ENCODE measurements around the gene ERBB2.

Gene ERBB2

DNA sequence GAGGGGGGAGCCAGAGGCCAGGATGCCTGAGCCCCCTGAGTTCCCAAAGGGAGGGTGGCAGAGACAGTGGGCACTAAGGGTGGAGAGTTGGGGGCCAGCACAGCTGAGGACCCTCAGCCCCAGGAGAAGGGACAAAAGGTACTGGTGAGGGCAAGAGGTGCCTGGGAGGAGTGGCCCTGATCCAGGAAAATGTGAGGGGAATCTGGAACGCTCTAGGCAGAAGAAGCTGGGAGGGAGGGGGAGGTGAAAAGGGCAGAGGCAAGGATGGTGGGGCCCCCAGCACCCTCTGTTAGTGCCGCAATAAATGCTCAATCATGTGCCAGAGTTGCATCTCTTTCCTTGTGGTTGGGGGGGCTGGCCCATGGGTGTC lies 33.6 kb upstream of the ERBB2 start:
- no peak for DNase-seq

DNA sequence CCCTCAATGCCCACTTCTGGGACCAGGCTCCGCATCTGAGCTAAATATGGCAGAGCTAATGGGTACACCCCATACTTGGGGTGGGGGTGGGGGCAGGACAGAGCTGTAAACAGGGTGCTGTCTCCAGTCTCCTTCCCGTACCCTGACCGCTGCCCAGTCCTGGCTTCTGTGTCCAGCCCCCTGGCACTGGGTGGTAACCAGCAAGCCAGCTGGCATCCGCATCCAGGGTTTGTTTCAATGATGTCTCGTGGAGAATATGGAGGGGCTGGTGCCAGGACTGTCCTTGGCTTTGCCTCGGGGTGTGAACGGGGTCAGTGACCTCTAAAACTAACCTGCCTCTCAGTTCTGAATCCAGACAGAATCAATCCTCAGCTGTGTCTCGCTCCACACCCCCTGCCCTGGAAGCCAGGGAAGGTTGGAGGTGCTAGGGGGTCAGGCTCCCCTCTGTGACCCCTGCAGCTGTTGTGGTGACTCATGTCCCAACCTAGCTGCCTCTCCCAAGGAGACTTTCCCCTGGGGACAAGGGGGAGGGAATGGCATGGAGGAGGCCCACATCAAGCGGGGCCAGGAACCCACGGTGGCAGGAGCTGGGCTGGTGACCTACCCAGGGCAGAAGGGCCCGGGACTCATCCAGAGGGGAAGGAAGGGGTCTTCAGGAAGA lies 33.1 kb upstream of the ERBB2 start:
- no peak for DNase-seq

DNA sequence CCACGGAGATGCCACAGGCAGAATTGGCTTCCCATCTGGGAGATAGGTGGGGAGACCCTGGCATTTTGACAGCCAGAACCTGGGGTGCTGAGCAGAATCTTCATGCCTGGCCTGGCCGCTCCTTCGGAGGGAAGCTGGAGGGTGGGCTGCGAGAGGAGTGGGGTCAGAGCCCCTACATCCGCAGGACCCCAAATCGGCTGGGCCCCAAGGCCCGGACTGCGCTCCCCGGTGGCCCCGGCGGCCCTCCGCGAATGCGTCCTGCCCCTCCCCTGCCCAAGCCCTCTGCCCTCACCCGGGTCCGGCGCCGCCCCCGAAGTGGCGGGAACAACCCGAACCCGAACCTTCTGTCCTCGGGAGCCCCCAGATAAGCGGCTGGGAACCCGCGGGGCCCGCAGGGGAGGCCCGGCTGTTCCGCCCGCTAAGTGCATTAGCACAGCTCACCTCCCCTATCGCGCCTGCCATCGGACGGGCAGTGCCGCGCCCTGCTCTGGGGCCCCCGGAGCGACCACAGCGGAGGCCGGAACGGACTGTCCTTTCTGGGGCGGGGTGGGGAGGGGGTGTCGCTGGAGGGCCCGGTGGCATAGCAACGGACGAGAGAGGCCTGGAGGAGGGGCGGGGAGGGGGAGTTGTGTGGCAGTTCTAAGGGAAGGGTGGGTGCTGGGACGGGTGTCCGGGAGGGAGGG lies 32.5 kb upstream of the ERBB2 start:
- no peak for DNase-seq

DNA sequence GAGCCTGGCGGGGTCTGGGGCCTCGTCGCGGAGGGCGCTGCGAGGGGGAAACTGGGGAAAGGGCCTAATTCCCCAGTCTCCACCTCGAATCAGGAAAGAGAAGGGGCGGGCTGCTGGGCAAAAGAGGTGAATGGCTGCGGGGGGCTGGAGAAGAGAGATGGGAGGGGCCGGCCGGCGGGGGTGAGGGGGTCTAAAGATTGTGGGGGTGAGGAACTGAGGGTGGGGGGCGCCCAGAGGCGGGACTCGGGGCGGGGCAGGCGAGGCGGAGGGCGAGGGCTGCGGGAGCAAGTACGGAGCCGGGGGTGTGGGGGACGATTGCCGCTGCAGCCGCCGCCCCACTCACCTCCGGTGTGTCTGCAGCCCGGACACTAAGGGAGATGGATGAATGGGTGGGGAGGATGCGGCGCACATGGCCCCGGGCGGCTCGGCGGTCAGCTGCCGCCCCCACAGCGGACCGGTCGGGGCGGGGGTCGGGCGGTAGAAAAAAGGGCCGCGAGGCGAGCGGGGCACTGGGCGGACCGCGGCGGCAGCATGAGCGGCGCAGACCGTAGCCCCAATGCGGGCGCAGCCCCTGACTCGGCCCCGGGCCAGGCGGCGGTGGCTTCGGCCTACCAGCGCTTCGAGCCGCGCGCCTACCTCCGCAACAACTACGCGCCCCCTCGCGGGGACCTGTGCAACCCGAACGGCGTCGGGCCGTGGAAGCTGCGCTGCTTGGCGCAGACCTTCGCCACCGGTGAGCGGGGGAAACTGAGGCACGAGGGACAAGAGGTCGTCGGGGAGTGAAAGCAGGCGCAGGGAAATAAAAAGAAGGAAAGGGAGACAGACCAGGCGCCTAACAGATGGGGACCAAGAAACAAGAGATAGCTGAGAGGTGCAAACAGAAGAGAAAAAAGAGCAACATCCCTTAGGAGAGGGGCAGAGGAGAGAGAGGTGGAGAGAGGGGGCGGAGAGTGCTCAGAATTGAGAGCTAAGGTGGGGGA lies 31.6 kb upstream of the ERBB2 start, which contains the start of gene PNMT:
Gene PNMT (plus strand): TSS at position 509 of the 980 bp plus-strand sequence. CDS start 23 bp downstream, at position 532.
- no peak for DNase-seq

DNA sequence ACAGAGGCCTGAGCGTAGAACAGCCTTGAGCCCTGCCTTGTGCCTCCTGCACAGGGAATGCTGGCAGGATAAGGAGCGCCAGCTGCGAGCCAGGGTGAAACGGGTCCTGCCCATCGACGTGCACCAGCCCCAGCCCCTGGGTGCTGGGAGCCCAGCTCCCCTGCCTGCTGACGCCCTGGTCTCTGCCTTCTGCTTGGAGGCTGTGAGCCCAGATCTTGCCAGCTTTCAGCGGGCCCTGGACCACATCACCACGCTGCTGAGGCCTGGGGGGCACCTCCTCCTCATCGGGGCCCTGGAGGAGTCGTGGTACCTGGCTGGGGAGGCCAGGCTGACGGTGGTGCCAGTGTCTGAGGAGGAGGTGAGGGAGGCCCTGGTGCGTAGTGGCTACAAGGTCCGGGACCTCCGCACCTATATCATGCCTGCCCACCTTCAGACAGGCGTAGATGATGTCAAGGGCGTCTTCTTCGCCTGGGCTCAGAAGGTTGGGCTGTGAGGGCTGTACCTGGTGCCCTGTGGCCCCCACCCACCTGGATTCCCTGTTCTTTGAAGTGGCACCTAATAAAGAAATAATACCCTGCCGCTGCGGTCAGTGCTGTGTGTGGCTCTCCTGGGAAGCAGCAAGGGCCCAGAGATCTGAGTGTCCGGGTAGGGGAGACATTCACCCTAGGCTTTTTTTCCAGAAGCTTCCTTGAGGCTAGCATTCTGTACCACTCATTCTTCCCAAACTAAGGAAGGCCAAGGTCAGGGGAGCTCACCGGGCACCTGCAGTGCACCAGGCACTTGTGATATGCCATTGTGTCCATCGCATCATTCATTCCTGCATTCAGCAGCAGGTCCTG lies 29.7 kb upstream of the ERBB2 start:
- DNase-seq = no peak

DNA sequence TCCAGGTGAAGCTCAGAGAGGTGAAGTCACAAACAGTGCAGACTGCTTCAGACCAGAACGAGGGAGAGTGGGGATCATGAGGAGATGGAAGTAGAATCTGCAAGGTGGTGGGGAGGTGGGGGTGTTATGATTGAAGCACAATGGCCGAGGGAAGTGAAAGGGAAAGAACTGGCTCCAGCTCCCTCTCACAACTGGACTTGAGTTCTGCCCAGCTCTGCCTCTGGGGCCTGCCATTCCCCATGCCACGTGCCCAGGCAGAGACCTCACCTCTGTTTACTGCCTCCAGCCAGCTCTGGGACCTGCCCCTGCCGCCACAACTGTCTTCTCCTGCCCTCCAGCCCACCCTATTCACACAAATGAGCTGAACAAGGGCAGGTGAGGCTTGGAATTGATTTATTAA lies 29.1 kb upstream of the ERBB2 start:
- DNase-seq = no peak

DNA sequence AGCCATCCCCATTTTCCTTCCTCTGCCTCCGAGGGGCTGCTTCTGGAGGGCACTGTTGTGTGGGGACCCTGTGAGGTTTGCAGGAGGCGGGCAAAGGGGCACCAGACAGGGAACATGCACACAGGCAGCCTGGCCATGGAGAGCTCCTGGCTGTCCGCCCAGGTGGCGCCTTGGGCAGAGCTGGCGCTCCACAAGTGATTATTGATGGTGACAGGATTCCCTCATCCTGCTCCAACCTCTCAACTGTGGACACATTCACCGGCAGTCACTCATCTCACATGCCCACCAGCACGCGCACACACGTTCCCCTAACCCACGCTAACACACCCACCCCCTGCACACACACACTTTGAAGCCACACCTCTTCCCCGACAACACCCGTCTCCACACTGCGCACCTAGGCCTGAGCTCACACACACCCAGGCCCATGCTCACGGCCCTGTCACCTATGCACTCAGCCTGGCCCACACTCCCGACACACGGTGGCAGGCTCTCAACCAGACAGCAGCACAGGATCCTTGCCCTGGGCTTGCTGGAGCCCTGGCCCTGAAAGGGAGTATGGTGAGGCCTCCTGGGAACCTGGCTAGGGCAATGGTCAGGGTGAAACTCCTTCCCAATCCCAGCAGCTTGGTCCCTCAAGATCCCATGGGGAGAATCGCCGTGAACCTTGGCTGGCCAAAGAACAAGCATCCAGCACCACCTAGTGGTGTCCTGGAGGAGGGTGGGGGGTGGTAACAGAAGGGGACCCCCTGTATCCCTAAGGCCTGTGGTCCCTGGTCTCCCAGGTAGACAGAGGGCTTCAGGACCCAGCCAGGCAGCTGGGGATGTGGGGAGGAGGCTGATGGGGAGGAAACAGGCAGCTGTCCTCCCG lies 28.0 kb upstream of the ERBB2 start:
- no peak for DNase-seq

DNA sequence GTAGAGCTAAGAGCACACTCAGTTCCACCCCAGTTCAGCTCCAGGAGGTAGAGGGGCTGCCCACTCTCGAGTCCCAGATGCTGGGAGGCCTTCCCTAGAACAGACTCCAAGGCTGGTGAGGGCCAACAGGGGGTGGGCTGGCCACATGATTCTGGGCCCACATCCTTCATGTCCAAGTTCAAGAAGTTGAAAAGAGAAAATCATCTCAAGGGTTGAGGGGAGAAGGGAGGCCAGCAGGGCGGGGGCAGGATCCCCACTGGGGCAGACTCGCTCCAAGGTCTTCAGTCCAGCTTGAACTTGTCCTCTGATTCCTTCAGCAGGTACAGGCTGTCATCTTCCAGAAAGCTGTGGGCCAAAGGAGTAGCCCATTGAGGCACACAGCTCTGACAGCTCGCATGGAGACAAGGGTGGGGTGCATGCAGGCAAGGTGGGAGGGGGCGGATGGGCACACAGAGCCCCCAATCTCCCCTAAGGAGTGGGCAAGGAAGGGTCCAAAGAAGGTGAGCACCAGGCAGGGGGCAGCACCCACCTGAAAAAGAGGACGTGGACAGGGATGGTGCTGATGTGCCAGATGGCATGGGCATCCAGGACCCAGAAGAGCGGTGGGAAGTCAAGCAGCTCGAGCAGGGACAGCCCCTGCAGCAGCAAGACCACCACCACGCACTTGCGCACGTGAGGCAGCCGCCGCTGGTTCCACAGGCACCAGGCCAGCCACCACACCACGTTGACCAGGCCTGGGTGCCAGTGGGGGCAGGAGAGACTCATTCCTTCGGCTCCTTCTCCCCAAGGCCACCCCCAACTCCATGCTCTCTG lies 27.1 kb upstream of the ERBB2 start:
- DNase-seq = no peak

DNA sequence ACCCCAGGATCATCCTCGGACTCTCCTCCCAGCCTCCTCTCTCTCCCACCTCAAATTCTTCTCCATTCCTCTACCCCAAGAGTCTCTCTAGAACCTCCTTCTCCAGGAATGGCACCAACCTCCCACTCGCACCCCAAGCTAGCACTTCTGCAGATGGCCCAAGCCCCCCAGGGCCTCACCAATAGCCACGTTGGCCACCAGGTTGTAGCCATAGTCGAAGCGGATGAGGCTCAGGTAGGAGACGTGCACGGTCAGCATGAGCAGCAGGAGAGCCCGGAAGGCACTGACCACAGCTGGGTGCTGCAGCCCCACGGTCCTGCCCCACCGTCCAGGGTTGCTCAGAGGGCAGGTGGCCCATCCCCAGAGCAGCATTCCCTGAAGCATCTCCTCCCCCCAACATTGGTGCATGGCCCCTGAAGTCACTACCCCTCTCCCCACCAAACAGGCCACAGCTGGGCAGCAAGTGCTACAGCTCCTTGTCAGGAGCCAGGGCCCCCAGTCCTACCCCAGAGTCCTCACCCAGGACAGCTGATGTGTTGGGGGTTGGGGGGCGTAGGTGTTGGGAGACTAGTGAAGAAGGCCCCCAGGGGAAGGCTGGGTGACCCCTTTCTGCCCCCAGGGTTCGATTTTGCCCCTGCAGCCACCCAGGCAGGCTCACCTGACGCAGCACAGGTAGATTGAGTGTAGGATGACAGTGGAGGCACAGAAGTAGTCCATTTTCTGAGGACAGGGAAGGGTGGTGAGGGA lies 26.4 kb upstream of the ERBB2 start:
- DNase-seq = no peak

DNA sequence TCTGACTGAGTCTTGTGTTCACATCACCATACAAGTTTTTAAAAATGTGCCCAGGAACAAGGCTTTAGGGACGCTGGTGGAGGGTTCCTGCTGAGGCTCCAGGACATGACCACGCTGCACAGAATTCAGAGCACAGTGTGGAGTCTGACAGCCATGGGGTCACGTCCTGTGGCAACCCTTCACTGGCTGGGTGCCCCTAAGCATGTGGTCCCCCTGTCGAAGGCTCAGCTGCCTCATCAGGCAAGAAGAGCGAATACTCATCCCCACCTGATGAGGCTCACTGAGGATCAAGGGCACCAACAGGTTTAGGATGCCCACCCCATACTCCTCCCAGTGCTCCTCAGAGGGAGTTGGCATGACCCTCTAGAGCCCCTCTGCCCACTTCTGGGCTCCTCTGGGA lies 25.7 kb upstream of the ERBB2 start:
- no peak for DNase-seq

DNA sequence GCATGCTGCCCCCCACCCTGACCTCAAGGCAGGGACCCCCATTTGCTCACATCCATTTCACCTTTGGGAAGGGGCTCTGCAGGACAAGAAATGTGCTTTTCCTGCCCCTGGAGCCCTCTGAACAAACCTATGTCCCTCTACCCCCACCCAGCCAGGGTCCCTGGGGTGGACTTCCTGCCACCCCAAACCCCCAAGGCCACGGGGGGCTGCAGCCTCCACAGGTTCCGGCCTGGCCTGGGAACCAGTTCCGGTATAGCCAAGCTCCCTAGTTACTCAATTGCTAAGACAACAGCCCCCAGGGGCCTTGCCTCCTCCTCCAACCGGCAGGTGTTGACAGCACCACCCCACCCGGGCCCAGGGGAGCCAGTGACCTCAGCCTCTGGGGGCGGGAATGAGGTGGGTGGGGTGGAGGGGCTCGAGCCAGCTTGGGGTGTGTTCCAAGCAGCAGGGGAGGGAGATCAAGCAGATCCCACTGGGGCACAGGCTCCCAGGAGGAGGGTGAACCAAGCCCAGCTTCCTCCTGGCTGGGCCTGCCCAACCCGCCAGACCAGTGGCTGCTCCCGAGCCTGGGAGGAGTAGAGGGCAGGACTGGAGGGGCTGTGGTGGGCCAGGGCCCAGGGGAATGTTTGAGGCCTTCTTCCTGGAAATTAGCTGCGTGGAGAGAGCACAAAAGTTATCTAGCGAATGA lies 25.0 kb upstream of the ERBB2 start:
- no peak for DNase-seq

DNA sequence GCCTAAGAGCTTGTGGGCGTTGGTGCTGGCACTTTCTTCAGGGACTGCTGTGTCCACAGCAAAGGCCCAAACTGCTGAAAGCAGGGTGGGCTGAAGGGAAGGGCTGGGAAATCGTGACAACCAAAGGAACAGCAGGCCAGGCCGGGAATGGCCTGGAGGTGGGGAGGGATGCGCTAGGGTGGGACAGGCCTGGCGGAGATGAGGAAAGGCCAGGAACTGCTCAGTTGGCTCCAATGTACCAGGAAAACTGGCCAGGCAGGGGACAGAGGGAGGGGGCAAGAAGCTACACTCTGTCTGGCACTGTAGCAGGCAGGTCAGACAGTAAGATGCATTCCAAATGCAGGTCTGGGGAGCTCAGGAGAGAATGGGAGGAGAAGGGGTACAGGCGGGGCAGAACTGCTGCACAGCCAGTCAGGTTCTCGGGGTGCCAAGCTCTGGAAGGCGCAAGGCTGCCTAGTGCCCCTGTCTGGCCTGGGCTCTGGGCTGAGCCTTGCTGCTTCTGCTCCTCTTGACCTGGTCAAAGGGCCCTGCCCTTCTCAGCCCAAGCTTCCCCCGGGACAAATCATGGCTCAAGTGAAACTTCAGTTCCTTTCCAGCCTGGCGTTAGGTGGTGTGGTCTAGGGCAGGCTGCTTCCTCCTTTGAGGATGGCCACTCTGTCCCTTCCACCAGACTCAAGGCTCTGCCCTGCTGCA lies 24.3 kb upstream of the ERBB2 start:
- DNase-seq = no peak

DNA sequence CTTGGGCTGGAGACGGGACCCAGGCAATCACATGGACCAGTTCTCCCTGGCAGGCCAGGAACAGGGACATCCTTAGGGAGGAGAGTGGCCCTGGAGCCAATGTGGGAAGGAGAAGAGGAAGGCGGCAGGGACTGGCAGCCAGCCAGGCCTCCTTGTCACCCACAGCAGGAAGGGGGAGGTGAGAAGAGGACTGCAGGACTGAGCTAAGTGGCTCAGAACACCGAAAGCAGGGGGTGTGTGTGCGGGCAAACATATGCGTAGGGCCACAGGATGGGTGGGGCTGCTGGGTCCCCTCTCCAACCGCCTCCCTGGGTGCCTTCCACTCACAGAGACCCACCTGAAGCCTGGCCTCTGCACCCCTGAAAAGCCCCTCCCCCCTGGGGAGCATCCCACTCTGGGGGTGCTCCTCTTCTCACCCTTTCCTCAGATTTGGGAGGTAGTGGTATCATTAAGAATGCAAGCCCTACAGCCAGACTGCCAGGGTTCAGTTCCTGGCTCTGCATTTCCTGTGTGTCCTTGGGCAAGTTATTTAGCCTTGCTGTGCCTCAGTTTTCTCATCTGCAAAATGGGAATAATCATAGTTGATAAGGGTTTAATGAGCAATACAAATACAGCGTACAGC lies 23.6 kb upstream of the ERBB2 start:
- no peak for DNase-seq

DNA sequence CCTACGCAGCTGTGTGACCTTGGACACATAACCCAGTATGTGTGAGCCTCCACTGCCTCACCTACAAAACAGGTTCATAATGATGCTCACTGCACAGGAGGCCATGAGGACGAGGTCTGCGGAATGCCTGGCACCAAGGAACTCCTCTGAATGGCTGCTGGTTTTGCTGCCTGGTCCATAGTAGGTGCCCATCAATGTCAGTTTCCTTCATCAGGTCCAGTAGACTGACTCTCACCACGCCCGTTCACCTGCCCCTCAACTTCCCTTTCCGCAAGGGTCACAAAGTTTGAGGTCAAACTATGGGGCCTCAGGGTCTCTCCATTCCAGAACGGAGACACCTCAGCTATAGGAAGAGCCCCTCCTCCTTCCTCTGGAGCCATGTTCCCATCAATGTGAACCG lies 22.8 kb upstream of the ERBB2 start:
- no peak for DNase-seq

DNA sequence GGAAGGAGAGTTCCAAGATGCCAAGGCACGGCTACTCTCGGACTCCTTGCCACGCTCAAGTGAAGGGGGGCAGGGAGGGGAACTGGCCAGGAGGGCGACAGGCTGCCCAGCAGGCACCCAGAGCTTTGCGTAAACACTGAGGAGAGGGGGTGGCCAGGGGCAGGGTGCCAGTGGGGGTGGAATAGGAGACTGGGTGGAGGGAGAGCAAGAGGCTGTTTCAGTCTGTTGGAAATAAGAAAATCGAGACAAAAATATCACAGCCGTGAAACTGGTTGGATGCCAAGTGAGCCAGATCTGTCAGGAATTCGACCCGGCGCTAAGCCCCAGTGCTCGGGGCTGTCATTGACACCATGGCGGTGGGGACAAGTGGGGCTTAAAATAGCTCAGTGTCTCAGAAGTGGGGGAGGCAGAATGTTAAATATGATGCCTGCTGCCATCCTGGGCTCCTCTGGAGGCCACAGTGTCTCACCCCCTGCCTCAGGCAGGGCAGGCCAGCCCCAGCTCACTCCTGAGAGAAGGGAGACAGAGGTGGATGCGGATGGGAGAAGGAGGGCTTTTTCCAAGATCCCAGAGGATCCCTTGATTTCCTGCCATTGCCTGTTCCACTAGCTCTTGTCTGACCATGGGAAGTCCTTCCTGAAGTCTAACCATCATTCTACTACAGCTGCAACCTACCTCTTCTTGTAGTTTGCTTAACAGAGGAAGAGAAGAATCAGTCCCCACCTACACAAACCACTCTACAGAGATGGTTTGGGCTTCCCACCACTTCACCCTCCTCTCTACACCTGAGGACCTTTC lies 22.1 kb upstream of the ERBB2 start:
- DNase-seq = no peak

DNA sequence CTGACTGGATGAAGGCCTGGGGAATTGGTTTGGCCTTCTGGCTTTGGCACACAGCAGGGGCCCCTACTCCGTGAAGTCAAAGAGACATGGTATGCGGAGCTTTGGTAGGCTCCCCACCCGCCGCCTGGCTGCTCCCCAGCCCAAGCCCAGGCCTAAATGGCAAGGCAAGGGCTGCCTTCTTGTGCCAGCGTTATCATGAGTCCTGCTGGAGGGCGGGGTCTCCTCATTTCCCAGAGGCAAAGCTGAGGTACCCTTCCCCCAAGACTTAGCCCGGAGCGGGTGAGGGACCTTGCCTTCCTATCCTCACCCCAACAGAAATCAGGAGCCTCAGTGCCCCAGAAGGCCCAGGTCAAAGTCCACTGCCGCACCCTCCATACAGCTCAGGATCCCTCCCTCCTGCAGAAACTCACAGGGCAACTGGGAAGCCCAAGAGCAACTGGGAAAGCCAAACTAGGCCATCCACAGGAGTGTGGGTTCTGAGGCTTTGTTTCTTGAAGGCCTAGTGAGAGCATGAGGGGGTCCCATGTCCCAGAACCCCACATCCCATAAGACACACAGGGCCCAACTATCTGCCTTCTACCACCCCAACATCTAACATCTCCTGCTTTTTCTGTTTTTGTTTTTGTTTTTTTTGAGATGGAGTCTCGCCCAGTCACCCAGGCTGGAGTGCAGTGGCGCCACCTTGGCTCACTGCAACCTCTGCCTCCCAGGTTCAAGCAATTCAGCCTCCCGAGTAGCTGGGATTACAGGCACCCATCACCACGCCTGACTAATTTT lies 21.3 kb upstream of the ERBB2 start:
- DNase-seq = no peak
